ENCODE measurements around the gene B3GALT4. TPM values are rescaled to one million over a fixed set of nuclear protein-coding genes. Genes with fewer than 3 reads are reported as not detected.

Gene B3GALT4
- total and polyA plus RNA-seq, 2 of the 13 experiments (the other 11 are each of a cell fraction or from before 2014, with no cell fraction given) = 0.04 to 0.27 TPM

- no peak for TF ChIP-seq HIC2 (CRISPR knock-in tag; IDR thresholded peaks at IDR 0.05; ENCODE audit: low read depth)
- no peak for TF ChIP-seq ARID2 (CRISPR knock-in tag; IDR thresholded peaks at IDR 0.05; ENCODE audit: borderline replicate concordance)
- no peak for TF ChIP-seq ZNF275 (CRISPR knock-in tag; IDR thresholded peaks at IDR 0.05; ENCODE audit: borderline replicate concordance)
- no peak for TF ChIP-seq HNRNPK (IDR thresholded peaks at IDR 0.05; ENCODE audit: low read depth, low read length, poor library complexity, severe bottlenecking)
- no peak for TF ChIP-seq IKZF5 (CRISPR knock-in tag; IDR thresholded peaks at IDR 0.05)
- TF ChIP-seq AHDC1 (CRISPR knock-in tag; IDR thresholded peaks at IDR 0.05; ENCODE audit: borderline replicate concordance) = no peak
- TF ChIP-seq ATF3 (CRISPR knock-in tag; IDR thresholded peaks at IDR 0.05) = 0 out of 2 replicates have a peak, but pooled peaks have one; percentile 0
- no peak for TF ChIP-seq CHD4 (IDR thresholded peaks at IDR 0.05; ENCODE audit: borderline replicate concordance, low read length)
- no peak for TF ChIP-seq ZNF180 (CRISPR knock-in tag; IDR thresholded peaks at IDR 0.05; ENCODE audit: borderline replicate concordance, low read depth)
- no peak for TF ChIP-seq SNAPC5 (CRISPR knock-in tag; IDR thresholded peaks at IDR 0.05; ENCODE audit: borderline replicate concordance)
- 0 out of 2 replicates have a peak, but pooled peaks have one; percentile 34 for TF ChIP-seq ZBTB14 (CRISPR knock-in tag; IDR thresholded peaks at IDR 0.05)
- no peak for TF ChIP-seq AGO2 (optimal IDR thresholded peaks at IDR 0.05; ENCODE audit: low read depth, low read length)
- TF ChIP-seq SKIL (CRISPR knock-in tag; IDR thresholded peaks at IDR 0.05; ENCODE audit: borderline replicate concordance) = no peak
Observed at GRCh38 chr6:33298773-33299236, 21.9 kb downstream of the B3GALT4 start, which contains the start of gene RGL2 (continued).
